A673 (cell line): ENCODE results near the gene ZDHHC5. TPM values are rescaled to one million over a fixed set of nuclear protein-coding genes. Genes with fewer than 3 reads are reported as not detected.
"Not testable (repeated sequence)": the region's sequence is repeated elsewhere in the genome, so short reads cannot be mapped to it uniquely, and the experiment has no call there.

Experiments
- BruUV-seq: library from RNA; stranded (reverse); fragments of 400-500 nt; replicated peaks from 2 replicates; lab custom pipeline; 2021; lab: Mats Ljungman, UMichigan
- CTCF ChIA-PET: fragments of 300-600 bp; sonication (Branson Sonifier 250); formaldehyde crosslinking; loops from one replicate; lab custom pipeline; 2022; ENCODE audit warnings: antibody characterized with exemption; lab: Charles Lee
- POLR2A ChIA-PET: fragments of 300-600 bp; sonication (Branson Sonifier 250); formaldehyde crosslinking; loops from one replicate; lab custom pipeline; 2022; ENCODE audit warnings: antibody characterized with exemption; ENCODE audit not compliant: low non-redundant PET; lab: Charles Lee
- DNase-seq: peaks from one replicate; pipeline ENCODE4 v3.0.0-alpha.2; 2015; ENCODE audit warnings: low spot score
- H3K27ac ChIP-seq: fragments of 200-600 bp; sonication (generic); 2 replicates; pipeline ENCODE4 v1.5.1; 2016; ENCODE audit warnings: mixed run types, low read depth, mild to moderate bottlenecking, mixed read lengths, antibody characterized with exemption, low read length; ENCODE audit not compliant: poor library complexity, severe bottlenecking
- H3K27me3 ChIP-seq: fragments of 200-600 bp; sonication (generic); replicated peaks from 2 replicates; pipeline ENCODE4 v1.6.1; 2017; ENCODE audit warnings: mixed run types, low read depth, mild to moderate bottlenecking, mixed read lengths, antibody characterized with exemption, low read length; ENCODE audit not compliant: insufficient read depth, poor library complexity
- H3K36me3 ChIP-seq: fragments of 200-600 bp; sonication (generic); 2 replicates; pipeline ENCODE4 v1.6.1; 2016; ENCODE audit warnings: mixed run types, mild to moderate bottlenecking, mixed read lengths, antibody characterized with exemption, low read length; ENCODE audit not compliant: insufficient read depth, poor library complexity, severe bottlenecking
- H3K4me1 ChIP-seq: fragments of 200-600 bp; sonication (generic); 2 replicates; pipeline ENCODE4 v1.6.1; 2017; ENCODE audit warnings: mixed run types, mild to moderate bottlenecking, mixed read lengths, antibody characterized with exemption, low read length; ENCODE audit not compliant: insufficient read depth, poor library complexity, severe bottlenecking
- H3K4me3 ChIP-seq: fragments of 200-600 bp; sonication (generic); 2 replicates; pipeline ENCODE4 v1.5.1; 2016; ENCODE audit warnings: low read depth, mixed run types, mild to moderate bottlenecking, mixed read lengths, low read length; ENCODE audit not compliant: poor library complexity, severe bottlenecking
- H3K9me3 ChIP-seq: fragments of 200-600 bp; sonication (generic); 2 replicates; pipeline ENCODE4 v1.6.1; 2016; ENCODE audit warnings: mixed run types, low read depth, mild to moderate bottlenecking, mixed read lengths, antibody characterized with exemption, low read length; ENCODE audit not compliant: poor library complexity, severe bottlenecking
- CTCF ChIP-seq: fragments of 300-800, 200-600 bp; sonication (generic); conservative IDR thresholded peaks from 2 replicates; pipeline ENCODE4 v1.5.1; 2017; ENCODE audit warnings: low read depth, mild to moderate bottlenecking, antibody characterized with exemption, low read length, moderate library complexity, mixed read lengths
- EZH2 ChIP-seq: fragments of 200-600 bp; sonication (generic); IDR thresholded peaks from 2 replicates; pipeline ENCODE4 v1.6.1; 2017; ENCODE audit warnings: borderline replicate concordance, low read depth, mild to moderate bottlenecking, mixed read lengths, antibody characterized with exemption, low read length; ENCODE audit not compliant: poor library complexity, severe bottlenecking
- intact Hi-C: fragments of 100-400 bp; cut with micrococcal nuclease; formaldehyde crosslinking; loops from one replicate; pipeline ENCODE4 v1.10.0; 2022; ENCODE audit not compliant: unreplicated experiment
- total RNA-seq: library from RNA; stranded (reverse); gene quantifications from 2 replicates; pipeline ENCODE4 v1.2.3, GENCODE V29; 2021

The ZDHHC5 gene
- total RNA-seq, 1 experiment from 2014 or later = 76.9 TPM

DNA sequence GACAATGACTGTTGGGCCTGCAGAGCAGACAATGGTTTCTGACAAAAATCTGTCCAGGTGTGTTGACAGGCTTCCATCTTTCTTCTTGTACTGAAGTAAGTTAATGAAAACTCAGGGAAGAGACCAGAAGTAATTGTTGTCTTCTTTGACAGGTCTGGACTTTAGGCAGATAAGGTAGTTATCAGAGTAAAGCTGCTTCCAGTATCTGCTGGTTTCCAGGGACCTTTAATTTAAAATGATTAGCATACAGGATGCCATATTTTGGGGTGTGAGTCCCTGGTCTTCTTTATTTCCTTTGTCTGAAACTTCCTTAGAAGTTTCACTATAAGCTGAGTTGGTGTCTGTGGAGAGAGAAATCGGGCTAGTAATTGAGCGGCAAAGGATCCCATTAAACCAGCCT lies 45.9 kb downstream of the ZDHHC5 start:
- intact Hi-C loops = loop anchor here (5.0 kb wide), 1 partner anchor 47 kb away; the partner anchor contains the start of gene ZDHHC5

GRCh38 chr11:57716726-57717125 lies 48.8 kb downstream of the ZDHHC5 start:
- BruUV-seq, POLR2A ChIA-PET, CTCF ChIA-PET, intact Hi-C loops, DNase-seq, H3K27me3 ChIP-seq, H3K27ac ChIP-seq, H3K9me3 ChIP-seq, H3K4me3 ChIP-seq: not testable (repeated sequence)
- Histone ChIP-seq H3K36me3 (peaks cover 20% of the 10 kb centered on the region), H3K4me1 (peaks cover 17% of the 10 kb centered on the region)

More for the DNA sequence above, 45.9 kb downstream of the ZDHHC5 start:
- H3K4me3 ChIP-seq = peak overlapping the region; percentile 73
- TF ChIP-seq CTCF (no peak), EZH2 (no peak)
- no peak for DNase-seq
- BruUV-seq = no TSS peak
- H3K27ac ChIP-seq = peak overlapping the region; percentile 90
- ChIA-PET CTCF (no interaction called here), POLR2A (no interaction called here)
- H3K36me3 ChIP-seq = no peaks in the 10 kb centered on the region
- H3K4me1 ChIP-seq = peaks cover 22% of the 10 kb centered on the region
- H3K27me3 ChIP-seq = no peaks in the 10 kb centered on the region
- H3K9me3 ChIP-seq = no peaks in the 10 kb centered on the region

DNA sequence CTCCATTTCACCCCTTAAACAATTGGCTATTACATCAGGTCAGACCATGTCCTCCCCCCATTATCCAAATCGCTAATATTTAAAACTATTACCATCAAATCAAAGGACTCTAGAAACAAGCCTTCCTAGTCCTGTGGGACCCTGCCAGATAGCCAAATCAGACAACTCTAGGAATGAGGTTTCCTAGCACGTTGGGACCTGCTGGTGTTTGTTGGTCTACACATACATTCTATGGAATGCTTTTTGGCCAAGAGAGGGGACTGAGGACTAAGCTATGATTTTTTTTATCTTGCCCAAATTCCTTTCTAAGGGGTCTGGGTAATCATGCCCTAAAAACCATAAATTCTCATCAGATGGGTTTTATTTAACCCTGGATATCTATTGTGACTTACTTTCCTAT lies 59.3 kb downstream of the ZDHHC5 start:
- Histone ChIP-seq H3K27me3 (no peaks in the 10 kb centered on the region), H3K4me1 (no peaks in the 10 kb centered on the region), H3K9me3 (no peaks in the 10 kb centered on the region), H3K4me3 (no peak overlapping the region), H3K36me3 (peaks cover 6% of the 10 kb centered on the region), H3K27ac (no peak overlapping the region)
- BruUV-seq = no TSS peak
- POLR2A ChIA-PET = no interaction called here
- no peak for DNase-seq
- intact Hi-C loops = no loop called here
- CTCF ChIA-PET = no interaction called here
- no peak for TF ChIP-seq CTCF

- no peak overlapping the region for H3K4me3 ChIP-seq
- no TSS peak for BruUV-seq
Measured at GRCh38 chr11:57728829-57729228, 60.9 kb downstream of the ZDHHC5 start.

More at GRCh38 chr11:57728829-57729228, 60.9 kb downstream of the ZDHHC5 start:
- POLR2A ChIA-PET = no interaction called here
- no peaks in the 10 kb centered on the region for H3K27me3 ChIP-seq
- CTCF ChIA-PET = no interaction called here
- no peaks in the 10 kb centered on the region for H3K36me3 ChIP-seq
- H3K27ac ChIP-seq = peak overlapping the region; percentile 14
- DNase-seq = no peak
- H3K4me1 ChIP-seq = no peaks in the 10 kb centered on the region
- no peak for TF ChIP-seq CTCF
- TF ChIP-seq EZH2 = no peak
- H3K9me3 ChIP-seq = no peaks in the 10 kb centered on the region
- intact Hi-C loops = no loop called here
